Measurements from ENCODE around the gene SYT2. TPM values are rescaled to one million over a fixed set of nuclear protein-coding genes. Genes with fewer than 3 reads are reported as not detected.
A peak's percentile ranks its signal among the peaks of the same experiment; 100 is the strongest.

The SYT2 gene
- total RNA-seq, 4 donors from 2014 or later = 0.11 to 0.19 TPM; not detected in 2

- H3K4me1 ChIP-seq = no peaks in the 10 kb centered on the region
- no peak for TF ChIP-seq POLR2AphosphoS5 (IDR thresholded peaks at IDR 0.05)
- TF ChIP-seq EP300 (IDR thresholded peaks at IDR 0.05) = no peak
- no peak for TF ChIP-seq CTCF (IDR thresholded peaks at IDR 0.05)
- no peak for TF ChIP-seq POLR2A (IDR thresholded peaks at IDR 0.05; ENCODE audit: low read depth)
- H3K9me3 ChIP-seq = no peaks in the 10 kb centered on the region
- intact Hi-C loops (cut with DNase I) = no loop called here
- no peak overlapping the region for H3K27ac ChIP-seq (replicated peaks in 1 of 4)
- no peak for DNase-seq (ENCODE audit: extremely low spot score)
- peaks cover 0 to 75% (median 2%) of the 10 kb centered on the region in 4 donors for H3K27me3 ChIP-seq
- 61% methylated on average over 5 of the region's 5 CpGs for WGBS
- no peaks in the 10 kb centered on the region for H3K36me3 ChIP-seq
- H3K4me3 ChIP-seq = no peak overlapping the region
These were observed 15.9 kb downstream of the SYT2 start for GRCh38 chr1:202694314-202694713.

- Histone ChIP-seq H3K36me3 (no peaks in the 10 kb centered on the region), H3K27ac (replicated peaks in 1 of 4) (no peak overlapping the region), H3K27me3 (peaks cover 0 to 78% (median 2%) of the 10 kb centered on the region in 4 donors), H3K4me1 (no peaks in the 10 kb centered on the region), H3K9me3 (no peaks in the 10 kb centered on the region), H3K4me3 (no peak overlapping the region)
- intact Hi-C loops (cut with DNase I) = no loop called here
- peak in 2 of 3 experiments; percentile 21 to 52 for TF ChIP-seq CTCF (IDR thresholded peaks at IDR 0.05)
- TF ChIP-seq POLR2A (IDR thresholded peaks at IDR 0.05; ENCODE audit: low read depth) = no peak
- WGBS = 38% methylated on average over 3 of the region's 3 CpGs
- DNase-seq (ENCODE audit: extremely low spot score) = no peak
These were observed 17.2 kb downstream of the SYT2 start for GRCh38 chr1:202692959-202693555.

- no peak for TF ChIP-seq EP300 (IDR thresholded peaks at IDR 0.05)
- TF ChIP-seq POLR2A (IDR thresholded peaks at IDR 0.05; ENCODE audit: low read depth) = no peak
- TF ChIP-seq CTCF (IDR thresholded peaks at IDR 0.05) = no peak
- no peak for TF ChIP-seq POLR2AphosphoS5 (IDR thresholded peaks at IDR 0.05)
- H3K36me3 ChIP-seq = no peaks in the 10 kb centered on the region
- WGBS = 51% methylated on average over 2 of the region's 2 CpGs
- no peak overlapping the region for H3K27ac ChIP-seq (replicated peaks in 1 of 4)
- H3K4me3 ChIP-seq = no peak overlapping the region
- no peak for DNase-seq (ENCODE audit: extremely low spot score)
- intact Hi-C loops (cut with DNase I) = no loop called here
- H3K4me1 ChIP-seq = no peaks in the 10 kb centered on the region
- H3K27me3 ChIP-seq = peaks cover 0 to 69% (median 2%) of the 10 kb centered on the region in 4 donors
- no peaks in the 10 kb centered on the region for H3K9me3 ChIP-seq
These were observed 18.4 kb downstream of the SYT2 start for GRCh38 chr1:202691816-202692215.

- Histone ChIP-seq H3K27ac (replicated peaks in 1 of 4) (no peak overlapping the region), H3K27me3 (peaks cover 0 to 65% (median 0%) of the 10 kb centered on the region in 4 donors), H3K4me3 (no peak overlapping the region), H3K36me3 (no peaks in the 10 kb centered on the region), H3K9me3 (no peaks in the 10 kb centered on the region), H3K4me1 (no peaks in the 10 kb centered on the region)
- no peak for DNase-seq (ENCODE audit: extremely low spot score)
- TF ChIP-seq CTCF (IDR thresholded peaks at IDR 0.05) (no peak), POLR2AphosphoS5 (IDR thresholded peaks at IDR 0.05) (no peak), EP300 (IDR thresholded peaks at IDR 0.05) (no peak), POLR2A (IDR thresholded peaks at IDR 0.05; ENCODE audit: low read depth) (no peak)
- intact Hi-C loops (cut with DNase I) = no loop called here
- 79% methylated on average over 7 of the region's 9 CpGs for whole genome bisulfite sequencing
These were observed 20.5 kb downstream of the SYT2 start for GRCh38 chr1:202689493-202690342.

Data from esophagus muscularis mucosa (tissue), 4 donors.